Activated CD4-positive, alpha-beta T cell treated with anti-CD3 and anti-CD28 coated beads for 36 hours (primary cell): ENCODE results near the gene SCAPER. TPM values are rescaled to one million over a fixed set of nuclear protein-coding genes. Genes with fewer than 3 reads are reported as not detected.
"Not testable (repeated sequence)": the region's sequence is repeated elsewhere in the genome, so short reads cannot be mapped to it uniquely, and the experiment has no call there.

Experiments
- ATAC-seq: fragments of 200-7000 bp; cut with Tn5 transposase; one replicate; pipeline ENCODE4 v1.10.0; 2021; ENCODE audit warnings: mild to moderate bottlenecking, moderate library complexity
- CTCF ChIA-PET: fragments of 350-600 bp; sonication (Branson Sonifier 250); formaldehyde crosslinking; loops from one replicate; lab custom pipeline; 2021; ENCODE audit warnings: antibody characterized with exemption; lab: Charles Lee
- POLR2A ChIA-PET: fragments of 350-600 bp; sonication (Branson Sonifier 250); formaldehyde crosslinking; loops from one replicate; lab custom pipeline; 2021; ENCODE audit warnings: antibody characterized with exemption, inconsistent platforms; lab: Charles Lee
- DNase-seq: peaks from one replicate; pipeline ENCODE4 v3.0.0-alpha.2; 2020
- H3K27ac Mint-ChIP-seq: one replicate; pipeline ENCODE4 v1.8.0; 2021; ENCODE audit warnings: mixed read lengths
- H3K27me3 Mint-ChIP-seq: one replicate; pipeline ENCODE4 v1.8.0; 2021; ENCODE audit warnings: mixed read lengths
- H3K36me3 Mint-ChIP-seq: one replicate; pipeline ENCODE4 v1.8.0; 2021; ENCODE audit warnings: low read depth, mixed read lengths
- H3K4me1 Mint-ChIP-seq: one replicate; pipeline ENCODE4 v1.8.0; 2021; ENCODE audit warnings: mixed read lengths
- H3K4me3 Mint-ChIP-seq: one replicate; pipeline ENCODE4 v1.8.0; 2021; ENCODE audit warnings: mild to moderate bottlenecking, moderate library complexity, mixed read lengths
- H3K9me3 Mint-ChIP-seq: one replicate; pipeline ENCODE4 v1.8.0; 2021; ENCODE audit warnings: low read depth, mixed read lengths
- intact Hi-C, 2 experiments: fragments of 100-400 bp; cut with DNase I in 1 of 2; cut with micrococcal nuclease in 1 of 2; formaldehyde crosslinking; loops; one replicate each; pipeline versions ENCODE4 v1.14.2 to v1.15.1; 2022 to 2024; cut with DNase I, micrococcal nuclease
- total RNA-seq, 2 experiments: library from RNA; stranded (reverse); gene quantifications; one replicate each; pipeline ENCODE4 v1.2.3, GENCODE V29; 2021

SCAPER gene
- total RNA-seq, 2 experiments from 2014 or later: 25.9 to 35.2 TPM

DNA sequence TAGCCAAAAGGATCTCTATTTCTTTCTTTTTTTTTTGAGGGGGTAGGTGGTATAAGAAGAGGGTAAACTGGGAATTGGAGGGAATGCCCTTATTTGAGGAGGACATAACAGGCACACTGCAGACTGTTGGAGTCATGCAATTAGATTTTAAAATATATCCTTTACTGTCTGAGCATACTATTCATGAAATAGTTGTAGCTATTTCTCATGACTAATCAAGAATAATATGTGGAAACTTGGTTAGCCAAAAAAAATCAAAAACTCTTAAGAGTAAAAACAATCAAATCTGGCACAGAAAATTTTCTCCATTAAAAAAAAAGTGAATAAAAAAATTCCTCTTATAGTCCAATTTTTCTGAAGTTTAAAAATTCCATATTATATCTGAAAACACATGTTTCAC, 174.9 kb downstream of the SCAPER start:
- Mint-ChIP-seq H3K36me3 (peaks cover 40% of the 10 kb centered on the region), H3K4me3 (no peak overlapping the region), H3K27me3 (no peaks in the 10 kb centered on the region), H3K9me3 (peaks cover 2% of the 10 kb centered on the region), H3K4me1 (no peaks in the 10 kb centered on the region), H3K27ac (no peak overlapping the region)
- ChIA-PET CTCF (interaction anchor here (1.4 kb wide), 1 partner anchor 13 kb away, joined by 3 read pairs; no protein-coding TSS in a partner anchor), POLR2A (no interaction called here)
- intact Hi-C loops: no loop called here
- DNase-seq (no peak), ATAC-seq (no peak)

- ChIA-PET POLR2A (no interaction called here), CTCF (no interaction called here)
- Mint-ChIP-seq H3K36me3 (peaks cover 45% of the 10 kb centered on the region), H3K9me3 (peaks cover 12% of the 10 kb centered on the region), H3K4me1 (no peaks in the 10 kb centered on the region), H3K4me3 (no peak overlapping the region), H3K27ac (no peak overlapping the region), H3K27me3 (no peaks in the 10 kb centered on the region)
- DNase-seq (no peak), ATAC-seq (no peak)
- intact Hi-C loops: no loop called here
These were observed 186.3 kb downstream of the SCAPER start for GRCh38 chr15:76718863-76719262.

DNA sequence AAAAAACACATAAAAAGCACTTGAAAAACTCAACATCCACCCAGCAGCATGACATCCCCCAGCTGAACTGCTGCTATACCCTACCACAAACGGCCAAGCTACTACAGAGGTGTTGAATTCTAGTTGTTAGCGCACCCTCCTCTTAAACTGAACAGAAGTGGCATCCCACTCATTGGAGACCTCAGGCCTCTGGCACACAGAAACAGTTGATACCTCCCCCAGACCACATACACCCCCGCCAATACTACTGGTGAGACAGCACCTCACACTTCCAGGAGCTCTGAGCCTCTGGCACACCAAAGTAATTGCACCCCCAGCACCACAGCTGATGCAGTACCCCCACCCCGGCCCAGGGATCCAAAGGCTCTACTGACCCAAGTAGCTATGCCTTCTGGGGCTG, 190.2 kb downstream of the SCAPER start:
- intact Hi-C loops: no loop called here
- H3K4me3 Mint-ChIP-seq: no peak overlapping the region
- no peak for DNase-seq
- ATAC-seq: no peak
- CTCF ChIA-PET: no interaction called here
- no peak overlapping the region for H3K27ac Mint-ChIP-seq
- peaks cover 13% of the 10 kb centered on the region for H3K9me3 Mint-ChIP-seq
- H3K4me1 Mint-ChIP-seq: no peaks in the 10 kb centered on the region
- H3K27me3 Mint-ChIP-seq: no peaks in the 10 kb centered on the region
- peaks cover 48% of the 10 kb centered on the region for H3K36me3 Mint-ChIP-seq
- POLR2A ChIA-PET: no interaction called here

DNA sequence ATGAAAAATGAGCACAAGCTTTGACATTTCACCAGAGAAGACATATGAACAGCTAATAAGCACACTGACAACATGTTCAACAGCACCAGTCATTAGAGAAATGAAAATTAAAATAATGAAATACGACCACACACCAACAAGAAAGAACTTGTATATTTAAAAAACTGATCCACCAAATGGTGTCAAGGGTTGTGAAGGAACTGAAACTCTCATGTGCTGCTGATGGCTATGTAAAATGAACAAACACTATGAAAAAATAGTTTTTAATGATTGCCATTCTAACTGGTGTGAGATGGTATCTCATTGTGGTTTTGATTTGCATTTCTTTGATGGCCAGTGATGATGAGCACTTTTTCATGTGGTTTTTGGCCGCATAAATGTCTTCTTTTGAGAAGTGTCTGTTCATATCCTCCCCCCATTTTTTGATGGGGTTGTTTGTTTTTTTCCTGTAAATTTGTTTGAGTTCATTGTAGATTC, 193.8 kb downstream of the SCAPER start:
- intact Hi-C loops: no loop called here
- no peaks in the 10 kb centered on the region for H3K27me3 Mint-ChIP-seq
- ATAC-seq: no peak
- H3K27ac Mint-ChIP-seq: no peak overlapping the region
- ChIA-PET POLR2A (no interaction called here), CTCF (interaction anchor here (0.5 kb wide), 1 partner anchor 695 kb away, joined by 3 read pairs; no protein-coding TSS in a partner anchor)
- H3K36me3 Mint-ChIP-seq: peaks cover 40% of the 10 kb centered on the region
- H3K4me1 Mint-ChIP-seq: peaks cover under 1% of the 10 kb centered on the region
- H3K9me3 Mint-ChIP-seq: peaks cover 6% of the 10 kb centered on the region
- no peak overlapping the region for H3K4me3 Mint-ChIP-seq
- DNase-seq: no peak

GRCh38 chr15:76704032-76704431, 201.1 kb downstream of the SCAPER start:
- DNase-seq, POLR2A ChIA-PET, ATAC-seq, H3K9me3 Mint-ChIP-seq, H3K4me3 Mint-ChIP-seq, intact Hi-C loops, H3K27ac Mint-ChIP-seq, H3K27me3 Mint-ChIP-seq: not testable (repeated sequence)
- H3K4me1 Mint-ChIP-seq: peaks cover 12% of the 10 kb centered on the region
- H3K36me3 Mint-ChIP-seq: peaks cover 24% of the 10 kb centered on the region
- CTCF ChIA-PET: interaction anchor here (0.6 kb wide), 1 partner anchor 525 kb away, joined by 3 read pairs; no protein-coding TSS in a partner anchor

GRCh38 chr15:76696840-76697239, 208.3 kb downstream of the SCAPER start:
- intact Hi-C loops: no loop called here
- no peaks in the 10 kb centered on the region for H3K9me3 Mint-ChIP-seq
- H3K4me3 Mint-ChIP-seq: no peak overlapping the region
- ChIA-PET CTCF (no interaction called here), POLR2A (no interaction called here)
- no peak overlapping the region for H3K27ac Mint-ChIP-seq
- no peaks in the 10 kb centered on the region for H3K27me3 Mint-ChIP-seq
- no peak for ATAC-seq
- no peak for DNase-seq
- H3K36me3 Mint-ChIP-seq: peaks cover 9% of the 10 kb centered on the region
- no peaks in the 10 kb centered on the region for H3K4me1 Mint-ChIP-seq

- DNase-seq, H3K27ac Mint-ChIP-seq, H3K36me3 Mint-ChIP-seq, intact Hi-C loops, H3K27me3 Mint-ChIP-seq, CTCF ChIA-PET, ATAC-seq, H3K9me3 Mint-ChIP-seq, H3K4me1 Mint-ChIP-seq, H3K4me3 Mint-ChIP-seq, POLR2A ChIA-PET: not testable (repeated sequence)
These were observed 212.6 kb downstream of the SCAPER start for GRCh38 chr15:76692546-76692945.

DNA sequence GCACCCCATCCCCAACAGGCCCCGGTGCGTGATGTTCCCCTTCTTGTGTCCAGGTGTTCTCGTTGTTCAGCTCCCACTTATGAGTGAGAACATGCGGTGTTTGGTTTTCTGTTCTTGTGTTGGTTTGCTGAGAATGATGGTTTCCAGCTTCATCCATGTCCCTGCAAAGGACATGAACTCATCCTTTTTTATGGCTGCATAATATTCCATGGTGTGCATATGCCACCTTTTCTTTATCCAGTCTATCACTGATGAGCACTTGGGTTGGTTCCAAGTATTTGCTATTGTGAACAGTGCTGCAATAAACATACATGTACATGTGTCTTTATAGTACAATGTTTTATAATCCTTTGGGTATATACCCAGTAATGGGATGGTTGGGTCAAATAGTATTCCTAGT, 217.5 kb downstream of the SCAPER start:
- DNase-seq, POLR2A ChIA-PET, H3K27me3 Mint-ChIP-seq, ATAC-seq, H3K27ac Mint-ChIP-seq, intact Hi-C loops, H3K9me3 Mint-ChIP-seq, H3K36me3 Mint-ChIP-seq, H3K4me1 Mint-ChIP-seq, CTCF ChIA-PET, H3K4me3 Mint-ChIP-seq: not testable (repeated sequence)

- CTCF ChIA-PET: interaction anchor here (1.0 kb wide), 1 partner anchor 46 kb away, joined by 4 read pairs; no protein-coding TSS in a partner anchor
These were observed 221.1 kb downstream of the SCAPER start for GRCh38 chr15:76684002-76684401.

GRCh38 chr15:76682833-76683232, 222.3 kb downstream of the SCAPER start:
- no peak overlapping the region for H3K4me3 Mint-ChIP-seq
- intact Hi-C loops: no loop called here
- peaks cover 11% of the 10 kb centered on the region for H3K36me3 Mint-ChIP-seq
- ATAC-seq (no peak), DNase-seq (no peak)
- ChIA-PET CTCF (interaction anchor here (1.0 kb wide), 1 partner anchor 47 kb away, joined by 4 read pairs; no protein-coding TSS in a partner anchor), POLR2A (no interaction called here)
- peaks cover 2% of the 10 kb centered on the region for H3K9me3 Mint-ChIP-seq
- no peaks in the 10 kb centered on the region for H3K27me3 Mint-ChIP-seq
- no peaks in the 10 kb centered on the region for H3K4me1 Mint-ChIP-seq
- H3K27ac Mint-ChIP-seq: no peak overlapping the region

More at GRCh38 chr15:76684002-76684401, 221.1 kb downstream of the SCAPER start:
- H3K36me3 Mint-ChIP-seq: peaks cover 16% of the 10 kb centered on the region
- no peak for ATAC-seq
- no peak for DNase-seq
- H3K27ac Mint-ChIP-seq: no peak overlapping the region
- intact Hi-C loops: no loop called here
- H3K27me3 Mint-ChIP-seq: no peaks in the 10 kb centered on the region
- H3K9me3 Mint-ChIP-seq: peaks cover 2% of the 10 kb centered on the region
- no peak overlapping the region for H3K4me3 Mint-ChIP-seq
- H3K4me1 Mint-ChIP-seq: no peaks in the 10 kb centered on the region
- POLR2A ChIA-PET: no interaction called here

GRCh38 chr15:76682259-76682658, 222.9 kb downstream of the SCAPER start:
- DNase-seq (no peak), ATAC-seq (no peak)
- peaks cover 8% of the 10 kb centered on the region for H3K36me3 Mint-ChIP-seq
- H3K9me3 Mint-ChIP-seq: peaks cover 2% of the 10 kb centered on the region
- ChIA-PET CTCF (interaction anchor here (0.6 kb wide), 1 partner anchor 434 kb away, joined by 3 read pairs; no protein-coding TSS in a partner anchor), POLR2A (no interaction called here)
- H3K27ac Mint-ChIP-seq: no peak overlapping the region
- no peak overlapping the region for H3K4me3 Mint-ChIP-seq
- no peaks in the 10 kb centered on the region for H3K4me1 Mint-ChIP-seq
- intact Hi-C loops: no loop called here
- H3K27me3 Mint-ChIP-seq: no peaks in the 10 kb centered on the region

- Mint-ChIP-seq H3K27ac (no peak overlapping the region), H3K4me3 (no peak overlapping the region), H3K36me3 (peaks cover 8% of the 10 kb centered on the region), H3K4me1 (no peaks in the 10 kb centered on the region), H3K9me3 (no peaks in the 10 kb centered on the region), H3K27me3 (no peaks in the 10 kb centered on the region)
- ChIA-PET POLR2A (no interaction called here), CTCF (no interaction called here)
- ATAC-seq (no peak), DNase-seq (no peak)
- intact Hi-C loops: no loop called here
These were observed 226.4 kb downstream of the SCAPER start for GRCh38 chr15:76678766-76679165.
